Measurements from ENCODE around the gene STK40. TPM values are rescaled to one million over a fixed set of nuclear protein-coding genes. Genes with fewer than 3 reads are reported as not detected.

Gene STK40
- total RNA-seq, 1 experiment from 2014 or later, result 26.2 TPM

DNA sequence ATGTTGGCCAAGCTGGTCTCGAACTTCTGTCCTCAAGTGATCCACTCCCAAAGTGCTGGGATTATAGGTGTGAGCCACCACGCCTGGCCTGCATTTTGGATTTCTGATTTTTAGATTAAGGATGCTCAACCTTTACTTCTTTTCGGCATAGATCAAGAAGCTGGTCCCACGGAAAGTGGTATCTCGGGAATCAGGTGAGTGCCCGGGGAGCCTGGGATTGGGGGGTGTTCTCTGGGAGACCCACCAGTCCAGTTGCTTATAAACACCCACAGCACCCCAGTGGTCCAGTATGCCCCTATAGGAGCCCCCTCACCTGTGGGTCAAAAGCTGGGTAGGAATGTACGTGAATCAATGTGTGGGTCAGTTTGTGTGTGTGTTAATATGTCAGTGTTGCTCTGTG lies 76.3 kb downstream of the STK40 start:
- Histone ChIP-seq H2AK5ac (ENCODE audit: insufficient read length, low read length) (no peak overlapping the region), H3K14ac (ENCODE audit: insufficient read depth, low read length) (no peak overlapping the region), H3K23ac (ENCODE audit: insufficient read length, low read depth, low read length) (no peak overlapping the region), H4K8ac (replicated peaks; ENCODE audit: insufficient read length, low read depth, low read length) (no peak overlapping the region), H3K27me3 (ENCODE audit: insufficient read depth, low read length) (no peaks in the 10 kb centered on the region), H3K79me1 (ENCODE audit: insufficient read depth, low read depth, low read length, poor library complexity, severe bottlenecking) (no peaks in the 10 kb centered on the region), H4K20me1 (ENCODE audit: control insufficient read depth, insufficient read depth, insufficient read length) (no peaks in the 10 kb centered on the region), H4K91ac (ENCODE audit: insufficient read length, low read depth, low read length) (no peak overlapping the region), H2BK20ac (ENCODE audit: low read depth, low read length, poor library complexity, severe bottlenecking) (no peak overlapping the region), H3K79me2 (ENCODE audit: insufficient read depth, low read length) (no peaks in the 10 kb centered on the region), H3K9ac (ENCODE audit: extremely low read depth, insufficient read length, low read length) (no peak overlapping the region), H3K56ac (ENCODE audit: insufficient read length, low read depth, low read length) (no peak overlapping the region), H3K9me3 (ENCODE audit: control insufficient read depth, low read depth, low read length) (no peaks in the 10 kb centered on the region), H4K5ac (ENCODE audit: insufficient read length, low read depth, low read length) (no peak overlapping the region), H2BK120ac (ENCODE audit: low read depth, low read length, poor library complexity, severe bottlenecking) (no peak overlapping the region), H2AFZ (ENCODE audit: low read length) (no peak overlapping the region), H2BK15ac (ENCODE audit: low read depth, low read length) (no peak overlapping the region), H3K18ac (ENCODE audit: insufficient read length, low read depth, low read length) (no peak overlapping the region), H2BK12ac (ENCODE audit: insufficient read length, low read depth, low read length) (no peak overlapping the region), H3K4ac (ENCODE audit: low read depth, low read length) (no peak overlapping the region), H3K23me2 (ENCODE audit: insufficient read length, low read depth, low read length, poor library complexity, severe bottlenecking) (peaks cover 8% of the 10 kb centered on the region), H2BK5ac (ENCODE audit: insufficient read length, low read length) (no peak overlapping the region), H3K4me2 (ENCODE audit: insufficient read depth, insufficient read length, low read length) (no peak overlapping the region), H3K27ac (ENCODE audit: insufficient read length, low read depth, low read length) (no peak overlapping the region), H3K4me1 (ENCODE audit: insufficient read depth, low read length) (peaks cover 3% of the 10 kb centered on the region; the same call in 1 of the 2 replicates), H3T11ph (ENCODE audit: low read length) (no peak overlapping the region)
- Mint-ChIP-seq H3K36me3 (ENCODE audit: insufficient read depth in 1 of 3, low read depth in 3 of 3) (peaks cover 7 to 41% (median 37%) of the 10 kb centered on the region in 3 experiments), H3K27me3 (ENCODE audit: low read depth) (no peaks in the 10 kb centered on the region; the same call in 1 of the 2 replicates), H3K9me3 (no peaks in the 10 kb centered on the region), H3K4me1 (peaks cover 16 to 19% of the 10 kb centered on the region in 2 experiments), H3K4me3 (no peak overlapping the region), H3K27ac (peak overlapping the region in 1 of 3 experiments; percentile 80; a peak in 1 of 7 replicates)
- no CpG with 5 or more reads among the region's 7 CpGs for WGBS (ENCODE audit: extremely low coverage, insufficient read length, low lambda C conversion rate)
- TF ChIP-seq, protein P1, sequence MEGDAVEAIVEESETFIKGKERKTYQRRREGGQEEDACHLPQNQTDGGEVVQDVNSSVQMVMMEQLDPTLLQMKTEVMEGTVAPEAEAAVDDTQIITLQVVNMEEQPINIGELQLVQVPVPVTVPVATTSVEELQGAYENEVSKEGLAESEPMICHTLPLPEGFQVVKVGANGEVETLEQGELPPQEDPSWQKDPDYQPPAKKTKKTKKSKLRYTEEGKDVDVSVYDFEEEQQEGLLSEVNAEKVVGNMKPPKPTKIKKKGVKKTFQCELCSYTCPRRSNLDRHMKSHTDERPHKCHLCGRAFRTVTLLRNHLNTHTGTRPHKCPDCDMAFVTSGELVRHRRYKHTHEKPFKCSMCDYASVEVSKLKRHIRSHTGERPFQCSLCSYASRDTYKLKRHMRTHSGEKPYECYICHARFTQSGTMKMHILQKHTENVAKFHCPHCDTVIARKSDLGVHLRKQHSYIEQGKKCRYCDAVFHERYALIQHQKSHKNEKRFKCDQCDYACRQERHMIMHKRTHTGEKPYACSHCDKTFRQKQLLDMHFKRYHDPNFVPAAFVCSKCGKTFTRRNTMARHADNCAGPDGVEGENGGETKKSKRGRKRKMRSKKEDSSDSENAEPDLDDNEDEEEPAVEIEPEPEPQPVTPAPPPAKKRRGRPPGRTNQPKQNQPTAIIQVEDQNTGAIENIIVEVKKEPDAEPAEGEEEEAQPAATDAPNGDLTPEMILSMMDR (conservative IDR thresholded peaks at IDR 0.05), result no peak
- no peak for DNase-seq

Measured in H9 (cell line).